Measurements from ENCODE around the gene ATP6V1C2. TPM values are rescaled to one million over a fixed set of nuclear protein-coding genes. Genes with fewer than 3 reads are reported as not detected.
"Not testable (repeated sequence)": the region's sequence is repeated elsewhere in the genome, so short reads cannot be mapped to it uniquely, and the experiment has no call there.

ATP6V1C2 gene
- polyA plus RNA-seq, 4 donors, result 1.5 to 9.8 (median 6.4) TPM

GRCh38 chr2:10765461-10765860 lies 44.0 kb downstream of the ATP6V1C2 start:
- no peak for DNase-seq (ENCODE audit: low read depth in 4 of 4, low spot score in 3 of 4)

GRCh38 chr2:10765914-10766313 lies 44.5 kb downstream of the ATP6V1C2 start:
- DNase-seq (ENCODE audit: low read depth in 4 of 4, low spot score in 3 of 4), result no peak

GRCh38 chr2:10768063-10768507 lies 46.7 kb downstream of the ATP6V1C2 start:
- DNase-seq (ENCODE audit: low read depth in 4 of 4, low spot score in 3 of 4), result no peak

GRCh38 chr2:10770956-10771750 lies 49.7 kb downstream of the ATP6V1C2 start:
- no peak for DNase-seq (ENCODE audit: low read depth in 4 of 4, low spot score in 3 of 4)

- DNase-seq (ENCODE audit: low read depth in 4 of 4, low spot score in 3 of 4), result no peak
Measured at GRCh38 chr2:10771786-10772185, 50.4 kb downstream of the ATP6V1C2 start.

GRCh38 chr2:10772201-10772867 lies 50.9 kb downstream of the ATP6V1C2 start:
- no peak for DNase-seq (ENCODE audit: low read depth in 4 of 4, low spot score in 3 of 4)

GRCh38 chr2:10772868-10773215 lies 51.4 kb downstream of the ATP6V1C2 start:
- no peak for DNase-seq (ENCODE audit: low read depth in 4 of 4, low spot score in 3 of 4)

- no peak for DNase-seq (ENCODE audit: low read depth in 4 of 4, low spot score in 3 of 4)
Measured at GRCh38 chr2:10773821-10774341, 52.5 kb downstream of the ATP6V1C2 start.

- DNase-seq (ENCODE audit: low read depth in 4 of 4, low spot score in 3 of 4), result no peak
Measured at GRCh38 chr2:10774394-10774793, 53.0 kb downstream of the ATP6V1C2 start.

- DNase-seq (ENCODE audit: low read depth in 4 of 4, low spot score in 3 of 4), result no peak
Measured at GRCh38 chr2:10775021-10775780, 53.8 kb downstream of the ATP6V1C2 start.

- DNase-seq (ENCODE audit: low read depth in 4 of 4, low spot score in 3 of 4), result no peak
Measured at GRCh38 chr2:10775831-10776230, 54.4 kb downstream of the ATP6V1C2 start.

- DNase-seq (ENCODE audit: low read depth in 4 of 4, low spot score in 3 of 4), result no peak
Measured at GRCh38 chr2:10776231-10776977, 55.0 kb downstream of the ATP6V1C2 start.

GRCh38 chr2:10777111-10777841 lies 55.8 kb downstream of the ATP6V1C2 start:
- DNase-seq (ENCODE audit: low read depth in 4 of 4, low spot score in 3 of 4), result no peak

- no peak for DNase-seq (ENCODE audit: low read depth in 4 of 4, low spot score in 3 of 4)
Measured at GRCh38 chr2:10777842-10778723, 56.7 kb downstream of the ATP6V1C2 start.

- DNase-seq (ENCODE audit: low read depth in 4 of 4, low spot score in 3 of 4), result no peak
Measured at GRCh38 chr2:10778724-10779115, 57.3 kb downstream of the ATP6V1C2 start.

GRCh38 chr2:10779776-10780490 lies 58.5 kb downstream of the ATP6V1C2 start:
- no peak for DNase-seq (ENCODE audit: low read depth in 4 of 4, low spot score in 3 of 4)

GRCh38 chr2:10780491-10780820 lies 59.0 kb downstream of the ATP6V1C2 start:
- DNase-seq (ENCODE audit: low read depth in 4 of 4, low spot score in 3 of 4), result no peak

- not testable (repeated sequence) for DNase-seq (ENCODE audit: low read depth in 4 of 4, low spot score in 3 of 4)
Measured at GRCh38 chr2:10780821-10781220, 59.4 kb downstream of the ATP6V1C2 start.

Measured in left renal pelvis (tissue), 4 donors.